ENCODE data around the gene KAT6B.
"Not testable (repeated sequence)": the region's sequence is repeated elsewhere in the genome, so short reads cannot be mapped to it uniquely, and the experiment has no call there.

Gene KAT6B

DNA sequence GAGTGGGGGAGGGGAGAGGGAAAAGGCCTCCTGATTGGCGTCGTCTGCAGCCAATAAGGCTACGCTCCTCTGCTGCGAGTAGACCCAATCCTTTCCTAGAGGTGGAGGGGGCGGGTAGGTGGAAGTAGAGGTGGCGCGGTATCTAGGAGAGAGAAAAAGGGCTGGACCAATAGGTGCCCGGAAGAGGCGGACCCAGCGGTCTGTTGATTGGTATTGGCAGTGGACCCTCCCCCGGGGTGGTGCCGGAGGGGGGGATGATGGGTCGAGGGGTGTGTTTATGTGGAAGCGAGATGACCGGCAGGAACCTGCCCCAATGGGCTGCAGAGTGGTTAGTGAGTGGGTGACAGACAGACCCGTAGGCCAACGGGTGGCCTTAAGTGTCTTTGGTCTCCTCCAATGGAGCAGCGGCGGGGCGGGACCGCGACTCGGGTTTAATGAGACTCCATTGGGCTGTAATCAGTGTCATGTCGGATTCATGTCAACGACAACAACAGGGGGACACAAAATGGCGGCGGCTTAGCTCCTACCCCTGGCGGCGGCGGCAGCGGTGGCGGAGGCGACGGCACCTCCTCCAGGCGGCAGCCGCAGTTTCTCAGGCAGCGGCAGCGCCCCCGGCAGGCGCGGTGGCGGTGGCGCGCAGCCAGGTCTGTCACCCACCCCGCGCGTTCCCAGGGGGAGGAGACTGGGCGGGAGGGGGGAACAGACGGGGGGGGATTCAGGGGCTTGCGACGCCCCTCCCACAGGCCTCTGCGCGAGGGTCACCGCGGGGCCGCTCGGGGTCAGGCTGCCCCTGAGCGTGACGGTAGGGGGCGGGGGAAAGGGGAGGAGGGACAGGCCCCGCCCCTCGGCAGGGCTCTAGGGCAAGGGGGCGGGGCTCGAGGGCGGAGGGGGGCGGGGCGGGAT, at the start of gene KAT6B:
KAT6B (plus strand) TSS at position 459 of the 903 bp plus-strand sequence. CDS start 16,258 bp downstream, outside the sequence.
- H3K27ac Mint-ChIP-seq, result peak within 1 kb of the TSS; percentile 98
- peak; percentile 91 for ATAC-seq
- H3K27me3 Mint-ChIP-seq, result no peaks in the 10 kb centered on the region
- H3K9me3 Mint-ChIP-seq, result no peaks in the 10 kb centered on the region
- DNase-seq, result peak; percentile 100
- H3K4me1 Mint-ChIP-seq, result peaks cover 45% of the 10 kb centered on the region
- peak within 1 kb of the TSS; percentile 83 to 97 for H3K4me3 Mint-ChIP-seq

- Mint-ChIP-seq H3K27me3 (no peaks in the 10 kb centered on the region), H3K4me3 (no peak overlapping the region), H3K27ac (no peak overlapping the region), H3K4me1 (no peaks in the 10 kb centered on the region), H3K9me3 (peaks cover 8 to 15% of the 10 kb centered on the region in 2 donors)
- ATAC-seq, result no peak
- no peak for DNase-seq
Measured at GRCh38 chr10:74778436-74779094, 47.8 kb upstream of the KAT6B start.

- not testable (repeated sequence) for H3K27me3 Mint-ChIP-seq, H3K4me3 Mint-ChIP-seq, H3K27ac Mint-ChIP-seq, DNase-seq, ATAC-seq, H3K9me3 Mint-ChIP-seq, H3K4me1 Mint-ChIP-seq
Measured at GRCh38 chr10:74781870-74782269, 44.5 kb upstream of the KAT6B start.

DNA sequence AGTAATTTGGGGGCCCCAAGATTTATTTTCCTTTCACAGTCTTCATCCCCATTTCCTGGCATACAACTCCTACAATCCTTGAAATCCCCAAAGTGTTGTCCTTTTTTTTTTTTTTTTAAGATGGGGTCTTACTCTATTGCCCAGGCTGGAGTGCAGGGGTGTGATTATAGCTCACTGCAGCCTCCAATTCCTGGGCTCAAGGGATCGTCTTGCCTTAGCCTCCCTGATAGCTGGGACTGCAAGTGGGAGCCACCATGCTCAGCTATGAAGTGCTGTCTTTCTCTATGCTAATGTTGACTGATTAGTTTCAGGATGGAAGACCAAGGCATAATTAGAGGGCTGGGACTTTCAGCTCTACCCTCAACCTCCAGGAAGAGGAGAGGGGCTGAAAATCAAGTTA, 41.9 kb upstream of the KAT6B start:
- ATAC-seq (no peak), DNase-seq (no peak)
- Mint-ChIP-seq H3K27me3 (no peaks in the 10 kb centered on the region), H3K4me1 (no peaks in the 10 kb centered on the region), H3K27ac (no peak overlapping the region), H3K9me3 (no peaks in the 10 kb centered on the region), H3K4me3 (no peak overlapping the region)

DNA sequence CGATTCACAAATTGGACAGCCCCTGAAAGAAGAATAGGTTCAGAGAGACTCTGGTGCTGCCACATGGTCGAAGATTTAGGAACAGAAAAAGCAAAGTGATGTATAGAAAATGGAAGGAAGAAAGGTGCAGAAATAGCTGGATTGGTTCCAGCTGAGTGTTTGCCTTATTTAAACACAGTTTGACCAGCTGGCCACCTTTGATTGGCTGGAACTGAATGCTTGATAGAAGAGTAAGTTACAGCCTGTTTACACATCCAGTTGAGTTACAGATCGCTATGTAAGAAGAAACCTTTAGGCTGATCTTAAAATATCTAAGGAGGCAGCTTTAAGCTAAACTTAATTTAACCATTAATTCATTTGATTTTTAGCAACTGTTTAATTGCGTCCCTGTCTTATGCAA, 40.3 kb upstream of the KAT6B start:
- no peaks in the 10 kb centered on the region for H3K4me1 Mint-ChIP-seq
- no peaks in the 10 kb centered on the region for H3K9me3 Mint-ChIP-seq
- H3K27ac Mint-ChIP-seq, result no peak overlapping the region
- ATAC-seq (no peak), DNase-seq (no peak)
- H3K4me3 Mint-ChIP-seq, result no peak overlapping the region
- H3K27me3 Mint-ChIP-seq, result no peaks in the 10 kb centered on the region

DNA sequence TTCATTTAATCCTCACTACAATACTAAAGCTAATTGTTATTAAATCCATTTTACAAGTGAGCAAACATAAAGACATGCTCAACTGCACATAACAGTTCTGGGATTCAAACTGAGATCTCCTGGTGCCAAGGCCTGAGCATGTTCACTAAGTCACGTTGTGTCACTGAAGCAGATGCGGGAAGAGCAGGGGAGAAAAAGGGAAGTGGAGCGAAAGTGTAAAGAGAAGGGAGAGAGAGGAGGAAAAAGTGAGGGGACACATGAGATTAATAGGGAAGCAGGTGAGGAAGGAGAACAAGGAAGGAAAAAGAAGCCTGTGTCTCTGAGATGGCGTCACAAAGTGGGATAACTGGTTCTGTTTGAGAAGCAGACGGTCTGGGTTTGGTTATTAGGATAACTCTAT, 38.9 kb upstream of the KAT6B start:
- Mint-ChIP-seq H3K27me3 (no peaks in the 10 kb centered on the region), H3K9me3 (no peaks in the 10 kb centered on the region), H3K27ac (no peak overlapping the region), H3K4me3 (no peak overlapping the region), H3K4me1 (no peaks in the 10 kb centered on the region)
- DNase-seq (no peak), ATAC-seq (no peak)

- not testable (repeated sequence) for H3K27me3 Mint-ChIP-seq, ATAC-seq, H3K4me1 Mint-ChIP-seq, H3K4me3 Mint-ChIP-seq, H3K27ac Mint-ChIP-seq, H3K9me3 Mint-ChIP-seq, DNase-seq
Measured at GRCh38 chr10:74791979-74792378, 34.4 kb upstream of the KAT6B start.

DNA sequence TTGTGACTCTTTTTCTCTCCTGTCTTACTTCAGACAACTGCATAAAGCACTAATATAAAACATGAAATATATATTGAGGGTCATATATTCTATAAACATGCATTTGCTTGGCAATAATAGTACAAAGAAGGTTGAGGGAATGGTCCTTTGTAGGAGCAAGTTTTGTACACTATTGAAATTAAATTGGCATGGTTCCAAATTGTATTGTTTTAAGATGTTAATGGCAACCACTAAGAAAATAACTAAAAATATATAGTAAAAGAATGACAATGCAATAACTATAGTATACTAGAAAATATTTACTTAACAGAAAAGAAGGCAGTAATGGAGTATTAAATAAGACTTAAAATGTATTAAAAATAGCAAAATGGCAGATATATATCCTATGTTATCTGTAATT, 33.7 kb upstream of the KAT6B start:
- H3K4me3 Mint-ChIP-seq, result no peak overlapping the region
- ATAC-seq (no peak), DNase-seq (no peak)
- peaks cover 7% of the 10 kb centered on the region for H3K4me1 Mint-ChIP-seq
- H3K9me3 Mint-ChIP-seq, result no peaks in the 10 kb centered on the region
- no peaks in the 10 kb centered on the region for H3K27me3 Mint-ChIP-seq
- H3K27ac Mint-ChIP-seq, result no peak overlapping the region

DNA sequence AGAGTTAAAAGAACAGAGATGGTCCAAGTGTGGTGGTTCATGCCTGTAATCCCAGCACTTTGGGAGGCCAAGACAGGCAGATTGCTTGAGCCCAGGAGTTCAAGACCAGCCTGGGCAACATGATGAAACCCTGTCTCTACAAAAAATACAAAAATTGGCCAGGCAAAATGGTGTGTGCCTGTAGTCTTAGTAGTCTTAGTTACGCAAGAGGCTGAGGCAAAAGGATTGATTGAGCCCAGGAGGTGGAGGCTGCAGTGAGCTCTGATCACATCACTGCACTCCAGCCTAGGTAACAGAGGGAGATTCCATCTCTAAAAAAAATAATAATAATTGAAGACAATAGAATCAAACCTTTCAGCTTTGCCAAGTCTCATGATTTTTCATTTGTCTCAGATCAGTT, 33.2 kb upstream of the KAT6B start:
- H3K27me3 Mint-ChIP-seq, DNase-seq, ATAC-seq, H3K27ac Mint-ChIP-seq, H3K9me3 Mint-ChIP-seq, H3K4me1 Mint-ChIP-seq, H3K4me3 Mint-ChIP-seq: not testable (repeated sequence)

DNA sequence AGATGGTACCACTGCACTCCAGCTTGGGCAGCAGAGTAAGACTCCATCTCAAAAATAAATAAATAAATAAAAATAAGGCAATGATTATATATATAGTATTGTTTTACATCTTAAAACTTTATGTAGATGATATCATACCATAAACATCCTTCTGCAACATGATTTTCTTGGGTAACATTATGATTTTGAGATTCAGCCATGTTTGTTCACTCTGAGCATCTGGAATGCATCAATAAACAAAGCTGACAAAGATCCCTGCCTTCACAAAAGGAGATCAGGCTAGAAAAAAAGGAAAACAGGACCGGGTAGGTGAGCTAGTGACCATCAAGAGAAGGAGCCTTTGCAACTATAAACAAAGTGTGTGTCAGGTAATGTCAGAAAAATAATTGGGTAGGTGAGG, 31.9 kb upstream of the KAT6B start:
- Mint-ChIP-seq H3K4me1 (peaks cover 7% of the 10 kb centered on the region), H3K9me3 (no peaks in the 10 kb centered on the region), H3K4me3 (no peak overlapping the region), H3K27me3 (no peaks in the 10 kb centered on the region), H3K27ac (no peak overlapping the region)
- ATAC-seq, result no peak
- DNase-seq, result no peak

DNA sequence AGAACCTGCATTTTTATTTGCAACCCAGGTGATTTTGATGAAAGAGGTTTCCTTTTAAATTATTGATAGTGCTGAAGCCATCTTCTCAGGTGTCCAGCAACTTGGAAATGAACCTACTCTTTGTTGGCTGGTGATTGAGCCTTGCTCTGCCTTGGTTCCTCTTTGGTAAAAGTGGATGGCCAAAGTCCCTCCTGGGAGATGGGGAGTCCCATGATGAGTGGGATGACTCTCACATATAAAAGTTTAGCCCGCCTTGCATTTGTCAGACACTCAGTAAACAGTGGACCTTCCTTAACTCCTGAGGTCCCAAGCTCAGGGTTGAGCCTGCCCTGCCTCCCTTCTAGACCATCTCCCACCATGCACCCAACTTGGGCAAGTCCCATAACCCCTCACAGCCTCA, 28.9 kb upstream of the KAT6B start:
- ATAC-seq (no peak), DNase-seq (no peak)
- H3K4me1 Mint-ChIP-seq, result peaks cover 12% of the 10 kb centered on the region
- no peak overlapping the region for H3K4me3 Mint-ChIP-seq
- H3K27ac Mint-ChIP-seq, result no peak overlapping the region
- H3K27me3 Mint-ChIP-seq, result no peaks in the 10 kb centered on the region
- no peaks in the 10 kb centered on the region for H3K9me3 Mint-ChIP-seq

GRCh38 chr10:74799721-74800221, 26.6 kb upstream of the KAT6B start:
- Mint-ChIP-seq H3K9me3 (no peaks in the 10 kb centered on the region), H3K4me1 (peaks cover 12% of the 10 kb centered on the region), H3K4me3 (no peak overlapping the region), H3K27me3 (no peaks in the 10 kb centered on the region), H3K27ac (peak overlapping the region in 1 of 2 donors; percentile 48)
- peak; percentile 95 for ATAC-seq
- DNase-seq, result peak; percentile 4 to 16

DNA sequence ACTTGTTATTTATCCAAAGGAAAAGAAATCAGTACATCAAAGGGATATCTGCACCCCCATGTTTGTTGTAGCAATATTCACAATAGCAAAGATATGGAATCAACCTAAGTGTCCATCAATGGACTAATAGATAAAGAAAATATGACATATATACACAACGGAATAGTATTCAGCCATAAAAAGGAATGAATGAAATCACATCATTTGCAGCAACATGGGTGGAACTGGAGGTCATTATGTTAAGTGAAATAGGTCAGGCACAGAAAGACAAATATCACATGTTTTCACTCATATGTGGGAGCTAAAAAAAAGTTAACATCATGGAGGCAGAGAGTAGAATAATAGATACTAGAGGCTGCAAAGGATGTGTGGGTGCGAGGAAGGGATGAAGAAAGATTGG, 25.0 kb upstream of the KAT6B start:
- no peaks in the 10 kb centered on the region for H3K27me3 Mint-ChIP-seq
- no peaks in the 10 kb centered on the region for H3K9me3 Mint-ChIP-seq
- ATAC-seq, result no peak
- DNase-seq, result no peak
- peaks cover 5% of the 10 kb centered on the region for H3K4me1 Mint-ChIP-seq
- H3K27ac Mint-ChIP-seq, result no peak overlapping the region
- no peak overlapping the region for H3K4me3 Mint-ChIP-seq

GRCh38 chr10:74808501-74808900, 17.9 kb upstream of the KAT6B start:
- DNase-seq (no peak), ATAC-seq (no peak)
- Mint-ChIP-seq H3K9me3 (no peaks in the 10 kb centered on the region), H3K4me3 (no peak overlapping the region), H3K27me3 (no peaks in the 10 kb centered on the region), H3K4me1 (no peaks in the 10 kb centered on the region), H3K27ac (no peak overlapping the region)

DNA sequence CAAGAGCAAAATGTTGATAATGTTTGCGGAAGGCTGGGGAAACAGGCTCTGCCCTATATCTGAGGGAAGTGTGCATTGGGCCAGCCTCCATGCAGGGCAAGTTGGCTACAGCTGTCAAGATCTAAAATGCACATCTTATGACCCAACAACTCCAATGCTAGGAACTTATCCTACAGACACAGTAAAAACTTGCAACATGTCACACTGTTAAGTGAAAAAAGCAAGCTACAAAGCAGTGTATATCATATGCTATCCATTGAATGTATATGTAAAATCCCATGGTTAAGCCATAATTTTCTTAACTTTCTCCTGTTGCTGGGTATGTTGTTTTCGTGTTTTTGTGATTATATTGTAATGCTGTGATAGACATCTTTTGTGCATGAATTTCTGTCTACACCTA, 16.3 kb upstream of the KAT6B start:
- no peak overlapping the region for H3K27ac Mint-ChIP-seq
- DNase-seq (no peak), ATAC-seq (no peak)
- H3K9me3 Mint-ChIP-seq, result no peaks in the 10 kb centered on the region
- no peak overlapping the region for H3K4me3 Mint-ChIP-seq
- no peaks in the 10 kb centered on the region for H3K4me1 Mint-ChIP-seq
- H3K27me3 Mint-ChIP-seq, result no peaks in the 10 kb centered on the region

Data from stimulated activated naive CD8-positive, alpha-beta T cell treated with anti-CD3 and anti-CD28 coated beads, Interleukin-15, amount 100 ng/mL, for 72 hours (primary cell).